ENCODE results near the gene MRAP.

The MRAP gene

GRCh38 chr21:32256251-32256650 lies 42.4 kb upstream of the MRAP start (continued):
- TF ChIP-seq ZNF23 (tag by site-specific recombination; IDR thresholded peaks at IDR 0.05; ENCODE audit: borderline replicate concordance) (no peak), YY2 (tag by site-specific recombination; IDR thresholded peaks at IDR 0.05) (no peak), ZNF626 (tag by site-specific recombination; IDR thresholded peaks at IDR 0.05) (no peak), GLI2 (tag by site-specific recombination; IDR thresholded peaks at IDR 0.05; ENCODE audit: borderline replicate concordance, low read depth) (no peak), ZNF677 (tag by site-specific recombination; IDR thresholded peaks at IDR 0.05) (no peak), ZNF654 (tag by site-specific recombination; IDR thresholded peaks at IDR 0.05; ENCODE audit: low read depth) (no peak), ZNF121 (tag by site-specific recombination; IDR thresholded peaks at IDR 0.05) (no peak), PRDM6 (tag by site-specific recombination; IDR thresholded peaks at IDR 0.05) (no peak), ZNF792 (tag by site-specific recombination; IDR thresholded peaks at IDR 0.05) (no peak)

- CTCF ChIA-PET, result interaction anchor here (0.6 to 5.1 kb wide), 20 partner anchors 9 to 654 kb away, joined by 3 to 71 read pairs (median 4); partner anchors contain the start of genes HUNK and MIS18A
- H3K36me3 ChIP-seq (ENCODE audit: control insufficient read depth in 2 of 2, insufficient read depth in 1 of 2, low read length in 2 of 2), result no peaks in the 10 kb centered on the region
- H3K9me3 ChIP-seq (ENCODE audit: control insufficient read depth, insufficient read depth, low read depth, low read length), result no peaks in the 10 kb centered on the region
- POLR2A ChIA-PET, result interaction anchor here (1.3 to 1.5 kb wide), 2 partner anchors 9 to 22 kb away, joined by 3 read pairs; partner anchors contain the start of gene MIS18A
- no peak overlapping the region for H3K27ac ChIP-seq (ENCODE audit: extremely low read depth, low read depth, low read length)
- H3K4me3 ChIP-seq (ENCODE audit: low read depth, low read length), result no peak overlapping the region
- peaks cover 9% of the 10 kb centered on the region for H3K4me1 ChIP-seq (ENCODE audit: control insufficient read depth, insufficient read depth, low read length)
- TF ChIP-seq ZNF558 (tag by site-specific recombination; IDR thresholded peaks at IDR 0.05), result 0 out of 2 replicates have a peak, but pooled peaks have one; percentile 19
- TF ChIP-seq ZEB2 (tag by site-specific recombination; IDR thresholded peaks at IDR 0.05), result 0 out of 2 replicates have a peak, but pooled peaks have one; percentile 14
- TF ChIP-seq ZNF521 (tag by site-specific recombination; IDR thresholded peaks at IDR 0.05), result no peak
- TF ChIP-seq ZNF292 (tag by site-specific recombination; IDR thresholded peaks at IDR 0.05; ENCODE audit: borderline replicate concordance, low read depth), result no peak
- no peak for TF ChIP-seq YY1 (tag by site-specific recombination; IDR thresholded peaks at IDR 0.05)
- no peak for TF ChIP-seq ZNF776 (tag by site-specific recombination; IDR thresholded peaks at IDR 0.05; ENCODE audit: borderline replicate concordance)
- peak; percentile 61 for TF ChIP-seq ZNF184 (tag by site-specific recombination; IDR thresholded peaks at IDR 0.05)
- peak; percentile 96 for TF ChIP-seq ZBTB17 (tag by site-specific recombination; IDR thresholded peaks at IDR 0.05)
- no peak for TF ChIP-seq ZNF37A (tag by site-specific recombination; IDR thresholded peaks at IDR 0.05)
- no peak for TF ChIP-seq PRDM4 (tag by site-specific recombination; IDR thresholded peaks at IDR 0.05)
- TF ChIP-seq ZNF449 (tag by site-specific recombination; IDR thresholded peaks at IDR 0.05), result no peak
- peak; percentile 45; the same call in 1 of the 2 replicates for TF ChIP-seq ZNF324 (tag by site-specific recombination; IDR thresholded peaks at IDR 0.05)
- peak; percentile 72 for TF ChIP-seq PRDM10 (tag by site-specific recombination; IDR thresholded peaks at IDR 0.05)
- no peak for TF ChIP-seq IKZF3 (tag by site-specific recombination; IDR thresholded peaks at IDR 0.05)
- no peak for TF ChIP-seq GLIS2 (tag by site-specific recombination; IDR thresholded peaks at IDR 0.05)
- TF ChIP-seq ZNF600 (tag by site-specific recombination; IDR thresholded peaks at IDR 0.05), result peak; percentile 74
- TF ChIP-seq ZNF311 (tag by site-specific recombination; IDR thresholded peaks at IDR 0.05; ENCODE audit: borderline replicate concordance), result no peak
- TF ChIP-seq ZNF366 (tag by site-specific recombination; conservative IDR thresholded peaks at IDR 0.05), result 0 out of 2 replicates have a peak, but pooled peaks have one; percentile 21
Observed at GRCh38 chr21:32256873-32257620, 41.6 kb upstream of the MRAP start.

All from HEK293 (cell line).